HCT116 (cell line): Measurements from ENCODE around the gene ACSS3. TPM values are rescaled to one million over a fixed set of nuclear protein-coding genes. Genes with fewer than 3 reads are reported as not detected.
A peak's percentile ranks its signal among the peaks of the same experiment; 100 is the strongest.

Source experiments
- ATAC-seq: fragments of 200-7000 bp; cut with Tn5 transposase; 2 replicates; pipeline ENCODE4 v1.9.1; 2020; ENCODE audit warnings: mild to moderate bottlenecking, moderate library complexity
- BruUV-seq: library from RNA; stranded (reverse); fragments of 400-500 nt; replicated peaks from 2 replicates; lab custom pipeline; 2021; lab: Mats Ljungman, UMichigan
- CTCF ChIA-PET: fragments of 300-600 bp; sonication (Branson Sonifier 250); formaldehyde crosslinking; loops from one replicate; lab custom pipeline; 2021; ENCODE audit warnings: antibody characterized with exemption; lab: Charles Lee
- POLR2A ChIA-PET: fragments of 300-600, 350-600 bp; sonication (Branson Sonifier 250); formaldehyde crosslinking; loops from one replicate; lab custom pipeline; 2021; ENCODE audit warnings: antibody characterized with exemption; lab: Charles Lee
- RAD21 ChIA-PET, 2 experiments: fragments of 300-600 bp; sonication (Branson Sonifier 250); formaldehyde crosslinking; loops; one replicate each; lab custom pipeline; 2023; ENCODE audit warnings: low total read pairs in 2 of 2; ENCODE audit not compliant: uncharacterized antibody in 2 of 2, unreplicated experiment in 2 of 2, low non-redundant PET in 1 of 2; lab: Charles Lee
- DNase-seq: peaks from one replicate; pipeline ENCODE4 v3.0.0-alpha.2; 2010; ENCODE audit warnings: low read depth, low spot score
- H2AFZ ChIP-seq: fragments of 200-600 bp; shearing (Covaris generic), sonication (generic); 2 replicates; pipeline ENCODE4 v1.6.1; 2017; ENCODE audit warnings: low read depth, mixed run types, mixed read lengths, antibody characterized with exemption, low read length; ENCODE audit not compliant: poor library complexity, severe bottlenecking
- H3K27ac ChIP-seq: 2 replicates; pipeline ENCODE4 v1.5.1; 2012; ENCODE audit warnings: low read depth, low read length
- H3K27me3 ChIP-seq: fragments of 200-600 bp; sonication (generic); 2 replicates; pipeline ENCODE4 v1.6.1; 2016; ENCODE audit warnings: mixed run types, low read length, mixed read lengths; ENCODE audit not compliant: insufficient read depth
- H3K36me3 ChIP-seq, 2 experiments: fragments of 200-500 bp in 1 of 2; fragments of 200-600 bp in 1 of 2; sonication (Bioruptor generic) in 1 of 2; sonication (generic) in 1 of 2; 2 replicates each; pipeline versions ENCODE4 v1.5.1 to v1.6.1; 2014 to 2016; ENCODE audit warnings: low read length in 2 of 2, inconsistent platforms in 1 of 2, mixed read lengths in 1 of 2, mixed run types in 1 of 2; ENCODE audit not compliant: insufficient read depth in 2 of 2, control insufficient read depth in 1 of 2
- H3K4me1 ChIP-seq, 2 experiments: fragments of 200-600 bp in 1 of 2; sonication (generic) in 1 of 2; 2 replicates each; pipeline versions ENCODE4 v1.5.1 to v1.6.1; 2012 to 2017; ENCODE audit warnings: low read length in 2 of 2, inconsistent platforms in 1 of 2, mild to moderate bottlenecking in 1 of 2, mixed read lengths in 1 of 2, mixed run types in 1 of 2, moderate library complexity in 1 of 2; ENCODE audit not compliant: insufficient read depth in 2 of 2, control insufficient read depth in 1 of 2
- H3K4me2 ChIP-seq: fragments of 200-600 bp; sonication (generic); 2 replicates; pipeline ENCODE4 v1.6.1; 2017; ENCODE audit warnings: mixed run types, low read length, mixed read lengths
- H3K4me3 ChIP-seq, 2 experiments: fragments of 200-600 bp in 1 of 2; sonication (generic) in 1 of 2; replicated peaks in 1 of 2; 2 replicates each; pipeline ENCODE4 v1.5.1; 2011 to 2016; ENCODE audit warnings: low read length in 2 of 2, control low read depth in 1 of 2, low read depth in 1 of 2, mild to moderate bottlenecking in 1 of 2, mixed read lengths in 1 of 2, mixed run types in 1 of 2
- H3K79me2 ChIP-seq: fragments of 200-600 bp; sonication (generic); 2 replicates; pipeline ENCODE4 v1.6.1; 2017; ENCODE audit warnings: mild to moderate bottlenecking, mixed run types, low read length, moderate library complexity, mixed read lengths; ENCODE audit not compliant: insufficient read depth
- H3K9ac ChIP-seq: fragments of 200-600 bp; sonication (generic); 2 replicates; pipeline ENCODE4 v1.6.1; 2016; ENCODE audit warnings: low read length, mixed read lengths
- H3K9me2 ChIP-seq: fragments of 200-600 bp; sonication (generic), shearing (Covaris generic); 2 replicates; pipeline ENCODE4 v1.6.1; 2017; ENCODE audit warnings: mixed run types, mild to moderate bottlenecking, moderate library complexity; ENCODE audit not compliant: insufficient read depth
- H3K9me3 ChIP-seq, 2 experiments: fragments of 200-500 bp in 1 of 2; fragments of 200-600 bp in 1 of 2; sonication (Bioruptor generic) in 1 of 2; sonication (generic) in 1 of 2; 2 replicates each; pipeline ENCODE4 v1.6.1; 2014 to 2017; ENCODE audit warnings: low read length in 2 of 2, mixed read lengths in 2 of 2, inconsistent platforms in 1 of 2, low read depth in 1 of 2, mild to moderate bottlenecking in 1 of 2, mixed run types in 1 of 2, moderate library complexity in 1 of 2; ENCODE audit not compliant: control insufficient read depth in 1 of 2, insufficient read depth in 1 of 2
- H4K20me1 ChIP-seq: fragments of 200-600 bp; sonication (generic), shearing (Covaris generic); 2 replicates; pipeline ENCODE4 v1.6.1; 2017; ENCODE audit warnings: mixed run types, mild to moderate bottlenecking, moderate library complexity; ENCODE audit not compliant: insufficient read depth
- CTCF ChIP-seq, 3 experiments: fragments of 200-600 bp in 1 of 3; sonication (generic) in 1 of 3; IDR thresholded peaks in 2 of 3; conservative IDR thresholded peaks in 1 of 3; 2 replicates each; pipeline ENCODE4 v1.5.1; 2012 to 2017; ENCODE audit warnings: low read depth in 2 of 3, low read length in 2 of 3, antibody characterized with exemption in 1 of 3, borderline replicate concordance in 1 of 3, control low read depth in 1 of 3, mild to moderate bottlenecking in 1 of 3, mixed read lengths in 1 of 3, mixed run types in 1 of 3, moderate library complexity in 1 of 3; ENCODE audit not compliant: insufficient read depth in 1 of 3
- EZH2 ChIP-seq: fragments of 200-600 bp; sonication (generic); IDR thresholded peaks from 2 replicates; pipeline ENCODE4 v1.6.1; 2017; ENCODE audit warnings: antibody characterized with exemption, mixed run types
- SP1 ChIP-seq: IDR thresholded peaks from 2 replicates; pipeline ENCODE4 v1.6.1; 2012; ENCODE audit warnings: low read depth
- ZBTB33 ChIP-seq: IDR thresholded peaks from 2 replicates; pipeline ENCODE4 v1.6.1; 2011; ENCODE audit warnings: mild to moderate bottlenecking, low read length, moderate library complexity; ENCODE audit not compliant: insufficient replicate concordance; ENCODE audit errors: extremely low read depth
- ZFX ChIP-seq: fragments of 450-650 bp; IDR thresholded peaks from 2 replicates; pipeline ENCODE4 v1.6.1; 2017
- intact Hi-C: fragments of 100-400 bp; cut with micrococcal nuclease; formaldehyde crosslinking; loops from 2 replicates; pipeline ENCODE4 v1.10.0; 2022
- total RNA-seq: library from RNA; stranded (reverse); gene quantifications from one replicate; pipeline ENCODE4 v1.2.1, GENCODE V29; 2021; ENCODE audit not compliant: unreplicated experiment

The ACSS3 gene
- total RNA-seq, 1 experiment from 2014 or later = 0.30 TPM

- Histone ChIP-seq H3K36me3 (no peaks in the 10 kb centered on the region), H4K20me1 (no peaks in the 10 kb centered on the region), H3K9me2 (no peaks in the 10 kb centered on the region), H3K4me2 (peak overlapping the region; percentile 33; the same call in 1 of the 2 replicates), H3K27me3 (peaks cover 7% of the 10 kb centered on the region; the same call in 1 of the 2 replicates), H3K9me3 (no peaks in the 10 kb centered on the region), H3K79me2 (no peaks in the 10 kb centered on the region), H3K4me1 (peaks cover 2 to 16% of the 10 kb centered on the region in 2 experiments; a peak in 2 of 4 replicates), H2AFZ (peak overlapping the region; percentile 43), H3K4me3 (no peak overlapping the region), H3K9ac (no peak overlapping the region), H3K27ac (no peak overlapping the region)
- no peak for DNase-seq
- ATAC-seq = no peak
- intact Hi-C loops = no loop called here
- ChIA-PET POLR2A (no interaction called here), RAD21 (interaction anchor here in 1 of 2 experiments (0.6 kb wide), 1 partner anchor 533 kb away, joined by 3 read pairs; no protein-coding TSS in a partner anchor), CTCF (no interaction called here)
- BruUV-seq = no TSS peak
- TF ChIP-seq ZBTB33 = no peak
- TF ChIP-seq CTCF (IDR thresholded peaks at IDR 0.05 in 2 of 3, conservative IDR thresholded peaks at IDR 0.05 in 1 of 3; ENCODE audit: borderline replicate concordance in 1 of 3, insufficient read depth in 1 of 3, low read depth in 2 of 3, low read length in 2 of 3) = no peak
- no peak for TF ChIP-seq EZH2
- no peak for TF ChIP-seq ZFX
- no peak for TF ChIP-seq SP1
Measured at GRCh38 chr12:81297601-81298000, 219.7 kb downstream of the ACSS3 start.
